UCSD-AML1 (cell line): ENCODE data around the gene NOTCH1.

Source experiments
- DNase-seq: peaks from one replicate; lab custom pipeline; 2025; ENCODE audit not compliant: unreplicated experiment; lab: John Stamatoyannopoulos, UW

Gene NOTCH1

GRCh38 chr9:136486131-136486530 is 59.7 kb downstream of the NOTCH1 start:
- DNase-seq = no peak

DNA sequence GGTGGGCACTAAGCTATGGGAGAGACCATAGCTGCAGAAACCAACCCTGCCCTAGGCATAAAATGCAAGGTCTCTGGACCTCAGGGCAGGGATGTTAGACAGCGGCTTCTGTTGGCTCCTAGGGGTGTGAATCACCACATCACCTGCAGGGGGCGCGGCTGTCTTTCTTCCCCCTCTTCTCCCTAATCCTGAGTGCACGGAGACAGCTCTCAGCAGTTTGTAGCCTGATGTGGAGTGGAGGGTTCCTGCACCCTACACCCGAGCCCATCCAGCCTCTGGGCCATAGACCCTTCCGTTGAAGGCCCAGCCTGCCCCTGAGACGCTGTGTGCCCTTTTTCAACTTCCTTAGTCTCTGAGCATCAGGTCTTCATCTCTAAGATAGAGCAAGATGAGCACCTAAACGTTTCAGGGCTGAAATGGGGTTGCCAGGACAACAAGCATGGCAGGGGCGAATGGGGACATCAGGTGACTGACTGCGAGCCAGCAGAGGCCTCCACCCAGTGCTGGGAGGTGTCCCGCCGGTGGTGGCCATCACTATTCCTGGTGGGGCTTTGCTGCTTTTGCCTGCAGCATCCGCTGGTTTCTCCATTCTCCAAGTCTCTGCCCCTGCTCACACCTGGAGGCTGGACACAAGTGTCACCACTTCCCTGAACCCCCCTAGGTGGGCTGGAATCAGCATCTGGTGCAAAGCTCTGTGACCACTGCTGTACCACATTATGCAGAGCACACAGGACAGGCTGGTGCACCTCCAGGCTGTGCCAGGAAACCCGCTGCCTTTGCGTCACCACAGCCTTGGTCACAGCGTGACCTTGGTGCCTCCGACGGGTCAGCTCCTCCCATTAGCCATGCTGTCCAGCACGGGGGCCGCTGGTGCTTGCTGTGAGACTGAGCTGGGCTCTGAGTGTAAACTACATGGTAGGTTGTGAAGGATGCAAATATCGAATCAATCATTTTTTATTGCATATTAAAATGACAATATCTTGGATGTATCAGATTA is 60.5 kb downstream of the NOTCH1 start:
- DNase-seq = peak; percentile 83

DNA sequence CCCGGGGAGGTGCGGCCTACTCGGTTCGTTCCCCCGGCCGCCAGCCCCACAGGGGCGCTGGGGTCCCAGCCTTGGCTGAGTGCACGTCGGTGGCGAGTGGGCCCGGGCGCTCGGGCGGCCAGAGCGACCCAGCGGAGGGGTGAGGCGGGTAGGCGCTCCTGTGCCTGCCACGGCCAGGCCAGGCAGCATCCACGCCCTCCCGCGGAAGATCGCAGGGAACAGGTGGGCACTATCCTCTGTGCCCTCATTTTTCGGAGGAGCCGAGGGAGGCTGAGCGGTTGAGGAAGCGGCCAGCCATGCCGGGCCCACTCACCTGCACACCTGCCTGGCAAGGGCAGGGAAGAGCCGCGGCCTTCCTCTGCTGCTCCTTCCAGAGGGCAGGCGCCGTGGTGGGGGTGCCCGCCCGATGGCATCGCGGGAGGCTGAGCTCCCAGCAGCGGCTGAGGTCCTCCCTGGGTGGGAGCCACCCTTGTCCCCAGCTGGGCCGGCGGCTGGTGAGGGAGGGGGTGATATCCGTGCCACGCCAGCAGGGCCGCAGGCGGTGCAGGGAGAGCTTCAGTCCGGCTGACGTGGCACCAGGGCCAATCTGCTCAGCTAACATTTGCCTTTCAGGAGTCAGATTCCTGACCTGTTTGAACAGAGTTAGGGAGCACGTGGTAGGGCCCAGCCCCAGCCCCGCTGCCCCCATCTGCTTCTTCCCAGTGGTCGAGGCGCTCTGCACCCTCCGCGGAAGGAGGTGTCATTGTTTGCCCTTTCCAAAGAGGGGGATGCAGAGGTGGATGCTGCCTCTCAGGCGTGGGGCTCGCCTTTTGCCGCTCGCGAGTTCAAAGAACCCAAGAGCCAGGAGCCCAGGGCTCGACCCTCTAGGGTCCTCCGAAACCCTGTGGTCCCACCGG is 61.4 kb downstream of the NOTCH1 start:
- no peak for DNase-seq

- peak; percentile 93 for DNase-seq
Observed at GRCh38 chr9:136483589-136484152, 62.2 kb downstream of the NOTCH1 start.

DNA sequence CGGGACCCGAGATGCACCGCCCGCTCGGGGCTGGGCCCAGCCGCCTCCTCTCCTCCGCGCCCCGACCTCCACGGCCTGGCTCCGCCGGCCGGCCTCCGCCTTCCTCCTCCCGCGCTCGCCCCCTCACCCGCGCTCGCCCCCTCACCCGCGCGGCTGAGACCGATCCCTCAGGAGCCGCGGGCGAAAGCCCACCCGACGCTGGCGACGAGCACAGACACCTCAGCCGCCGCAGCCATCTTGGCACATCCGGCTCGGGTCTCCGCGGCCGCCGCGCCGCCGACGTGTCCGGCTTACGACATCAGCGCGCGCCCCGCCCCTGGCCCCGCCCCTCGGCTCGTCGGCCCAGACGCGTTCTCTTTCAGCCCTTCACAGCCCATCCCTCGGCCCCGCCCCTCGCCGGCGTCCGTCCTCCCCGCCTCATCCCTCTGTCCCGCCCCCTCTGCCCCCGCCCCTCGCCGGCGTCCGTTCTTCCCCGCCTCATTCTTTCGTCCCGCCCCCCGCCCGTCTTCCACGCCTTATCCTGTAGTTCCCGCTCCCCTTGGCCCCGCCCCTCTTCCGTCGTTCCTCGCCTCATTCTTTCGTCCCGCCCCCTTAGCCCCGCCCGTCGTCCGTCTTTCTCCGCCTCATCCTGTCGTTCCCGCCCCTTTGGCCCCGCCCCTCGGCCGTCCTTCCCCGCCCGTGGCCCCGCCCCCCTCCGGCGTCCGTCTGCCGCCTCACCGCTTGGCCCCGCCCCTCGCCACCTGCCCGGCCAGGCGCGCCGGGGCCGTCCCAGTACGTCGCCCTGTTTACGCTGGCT is 62.9 kb downstream of the NOTCH1 start, which contains the start of gene SEC16A:
Gene SEC16A, minus strand, starts transcription at position 248 of the 796 bp plus-strand sequence. CDS start 5,425 bp downstream, outside the sequence.
- peak; percentile 100 for DNase-seq

GRCh38 chr9:136482046-136482792 is 63.6 kb downstream of the NOTCH1 start:
- no peak for DNase-seq

DNA sequence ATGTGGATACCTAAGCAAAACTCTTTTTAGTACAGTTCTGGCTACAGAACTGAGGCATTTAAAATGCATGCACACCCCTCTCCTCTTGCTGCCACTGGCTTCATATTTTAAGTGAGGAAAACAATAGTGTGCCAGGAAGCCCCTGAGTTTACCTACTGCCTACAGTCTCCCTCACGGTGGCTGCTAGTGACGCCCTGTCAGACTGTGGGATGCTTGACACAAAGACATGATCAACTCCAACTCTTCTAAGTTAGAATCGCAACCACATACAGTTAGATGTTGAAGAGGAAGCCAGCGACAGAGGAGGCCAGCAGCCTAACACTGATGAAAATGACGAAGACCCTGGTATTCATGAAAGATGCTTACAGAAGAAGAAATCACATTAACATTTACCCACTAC is 64.3 kb downstream of the NOTCH1 start:
- no peak for DNase-seq

DNA sequence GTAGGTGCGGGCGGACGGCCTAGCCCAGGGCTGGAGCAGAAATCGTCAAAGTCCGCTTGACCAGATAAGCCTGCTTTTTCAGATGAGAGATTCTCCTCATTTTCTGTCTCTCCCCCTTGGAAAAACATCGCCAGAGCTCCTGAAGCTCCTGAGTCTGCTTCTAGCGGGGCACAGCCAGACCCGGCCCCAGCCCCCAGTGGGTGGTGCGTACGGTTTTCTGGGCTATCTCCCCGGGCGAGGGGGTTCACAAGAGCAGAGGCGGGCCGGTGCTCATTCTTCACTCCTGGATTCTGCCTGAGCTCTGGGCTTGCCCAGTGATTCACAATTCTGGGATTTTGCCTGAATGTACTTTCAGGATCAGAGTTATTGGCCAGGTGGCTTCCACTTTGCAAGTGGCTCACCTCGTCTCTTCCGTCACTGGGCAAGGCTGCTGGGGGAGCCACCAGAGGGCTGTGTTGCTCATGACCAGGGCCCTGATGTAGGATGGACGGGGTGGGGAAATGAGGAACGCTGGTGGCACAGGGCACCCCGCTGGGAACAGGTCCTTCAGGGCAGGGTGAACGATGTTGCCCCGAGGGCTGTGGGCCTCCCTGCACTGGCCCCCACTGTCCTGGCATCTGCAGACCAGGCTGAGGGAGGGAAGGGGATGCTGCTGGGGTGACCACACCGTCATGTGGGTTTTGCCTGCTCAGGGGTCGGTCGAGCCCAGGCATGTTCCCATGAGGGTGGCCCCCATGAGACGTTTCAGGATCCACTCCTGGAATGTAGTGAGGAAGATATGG is 69.3 kb downstream of the NOTCH1 start:
- DNase-seq = no peak

DNA sequence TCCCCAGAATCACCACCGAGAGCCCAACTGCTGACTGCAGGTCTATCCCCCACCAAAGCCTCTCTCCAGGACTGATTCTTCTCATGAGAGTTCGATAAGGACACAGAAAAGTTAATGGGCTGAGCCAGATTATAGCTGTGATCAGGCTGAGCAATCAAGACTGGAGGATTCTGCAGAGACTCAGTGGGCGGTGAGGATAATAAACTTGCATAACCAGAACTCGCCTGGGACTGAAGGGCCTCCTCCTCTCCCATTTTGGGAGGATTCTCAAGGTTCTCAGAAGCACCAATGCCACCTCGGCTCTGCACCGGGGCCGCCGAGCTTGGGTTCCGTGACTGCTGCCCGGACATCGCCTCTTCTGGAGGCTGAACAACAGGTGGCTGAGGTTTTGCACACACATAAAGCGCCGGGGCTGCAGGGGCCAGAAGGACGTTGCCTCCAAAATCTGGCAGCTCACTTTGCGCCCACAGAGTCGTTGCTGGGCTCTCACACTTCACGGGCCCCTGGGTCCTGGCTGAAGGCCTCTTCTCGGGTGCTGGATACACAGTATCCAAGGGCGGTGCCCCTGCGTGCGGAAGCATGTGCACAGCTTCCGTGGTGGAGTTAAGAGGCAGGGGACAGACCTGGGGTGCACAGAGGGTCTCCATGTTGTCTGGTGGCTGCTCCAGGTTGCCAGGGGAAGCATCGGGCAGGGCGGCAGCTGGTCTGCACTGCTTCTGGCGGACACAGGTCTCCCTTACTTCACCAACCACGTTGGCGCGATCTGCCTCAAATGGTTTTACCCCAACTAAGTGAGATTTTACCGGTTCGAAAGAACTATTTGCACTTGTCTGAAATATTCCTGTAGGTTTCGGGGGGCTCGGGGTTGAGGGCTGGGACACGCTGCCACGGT is 70.6 kb downstream of the NOTCH1 start:
- no peak for DNase-seq

GRCh38 chr9:136474021-136474640 is 71.7 kb downstream of the NOTCH1 start:
- DNase-seq = no peak

DNA sequence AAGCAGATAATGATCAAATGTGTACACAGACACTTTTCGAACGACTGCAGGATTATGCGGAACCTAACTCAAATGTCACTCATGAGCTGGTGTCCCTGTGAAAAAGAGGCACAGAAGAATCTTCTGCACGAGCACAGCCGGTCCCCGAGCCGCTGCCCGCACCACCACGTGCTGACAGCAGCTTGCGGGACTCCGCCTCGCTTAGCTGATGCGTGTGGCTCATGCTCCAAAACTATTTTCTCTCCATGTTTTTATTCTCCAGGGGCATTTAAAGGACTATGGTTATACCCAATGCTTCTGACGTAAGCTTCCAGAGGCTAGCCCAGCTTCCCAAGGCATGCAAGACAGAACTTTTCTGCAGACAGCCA is 72.5 kb downstream of the NOTCH1 start:
- DNase-seq = no peak

- no peak for DNase-seq
Observed at GRCh38 chr9:136472640-136473353, 73.1 kb downstream of the NOTCH1 start.

- no peak for DNase-seq
Observed at GRCh38 chr9:136471802-136472487, 73.9 kb downstream of the NOTCH1 start.

DNA sequence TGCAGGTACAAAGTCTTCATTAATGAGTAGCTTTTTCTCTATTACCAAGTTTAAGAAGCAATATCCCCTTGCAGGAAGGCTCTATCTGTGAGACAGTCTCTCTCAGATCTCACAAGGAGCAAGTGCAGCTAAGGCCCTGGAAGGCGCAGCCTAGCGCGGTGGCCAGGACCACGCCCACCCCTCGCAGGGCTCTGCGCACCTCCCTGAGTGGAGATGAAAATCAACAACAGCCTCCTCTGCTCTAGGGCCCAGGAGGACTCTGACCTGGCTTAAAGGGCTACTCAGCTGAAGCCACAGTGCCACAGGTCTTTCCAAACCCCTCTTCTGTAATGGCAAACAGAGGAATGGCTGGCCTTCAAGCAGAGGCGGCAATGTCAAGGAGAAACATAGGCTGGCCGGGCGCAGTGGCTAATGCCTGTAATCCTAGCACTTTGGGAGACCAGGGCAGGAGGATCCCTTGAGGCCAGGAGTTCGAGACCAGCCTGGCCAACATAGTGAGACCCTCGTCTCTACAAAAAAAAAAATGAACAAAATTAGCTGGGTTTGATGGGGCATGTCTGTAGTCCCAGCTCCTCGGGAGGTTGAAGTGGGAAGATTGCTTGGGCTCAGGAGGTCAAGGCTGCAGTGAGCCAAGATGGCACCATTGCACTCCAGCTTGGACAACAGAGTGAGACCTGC is 74.9 kb downstream of the NOTCH1 start:
- DNase-seq = no peak

DNA sequence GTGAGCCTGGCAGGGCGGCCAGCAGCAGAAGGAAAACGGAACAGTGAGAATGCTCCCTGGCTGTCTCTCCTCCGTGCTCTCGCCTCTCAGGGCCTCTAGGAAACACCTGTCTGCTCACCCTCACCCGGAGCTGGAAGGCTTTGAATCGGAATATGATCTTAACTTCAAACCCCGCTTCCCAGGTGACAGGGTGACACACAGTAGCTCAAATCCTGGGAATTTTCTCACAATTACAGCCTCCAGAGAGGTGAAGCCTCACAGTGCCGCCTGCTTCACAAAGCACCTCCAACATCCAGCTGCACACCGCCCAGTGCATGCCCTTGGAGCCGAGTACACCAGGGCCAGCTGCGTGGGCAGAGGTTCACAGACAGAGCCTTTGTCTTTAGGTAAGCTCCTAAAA is 75.5 kb downstream of the NOTCH1 start:
- DNase-seq = no peak

DNA sequence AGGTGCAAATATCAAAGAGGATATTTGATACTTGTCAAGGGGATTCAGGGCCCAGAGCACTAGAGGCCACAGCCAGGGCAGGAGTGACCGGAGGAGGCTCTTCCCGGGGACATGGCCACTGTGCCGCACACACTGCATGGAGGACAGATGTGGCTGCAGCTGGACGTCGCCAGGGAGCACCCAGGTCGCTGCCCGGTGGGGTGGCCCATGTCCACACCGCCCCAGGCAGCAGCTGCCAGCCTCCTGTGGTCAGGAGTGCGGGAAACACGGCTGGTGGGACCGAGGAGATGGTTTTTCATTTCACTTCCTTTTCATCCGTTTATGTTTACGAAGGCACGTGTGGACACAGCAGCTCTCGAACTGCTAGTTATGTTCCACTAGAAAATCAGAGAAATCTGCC is 78.1 kb downstream of the NOTCH1 start:
- DNase-seq = no peak
